RCC 7860 (cell line): ENCODE results near the gene ATP8A2.

Source experiments
- DNase-seq: peaks from one replicate; pipeline ENCODE4 v3.0.0-alpha.2; 2015; ENCODE audit warnings: low spot score
- FAIRE-seq: peaks from 2 replicates; lab custom pipeline; 2012; peaks lifted over from hg19 to GRCh38; lab: Jason Lieb, UNC

ATP8A2 gene

GRCh38 chr13:25979371-25979770 is 607.6 kb downstream of the ATP8A2 start:
- FAIRE-seq (no peak), DNase-seq (no peak)

DNA sequence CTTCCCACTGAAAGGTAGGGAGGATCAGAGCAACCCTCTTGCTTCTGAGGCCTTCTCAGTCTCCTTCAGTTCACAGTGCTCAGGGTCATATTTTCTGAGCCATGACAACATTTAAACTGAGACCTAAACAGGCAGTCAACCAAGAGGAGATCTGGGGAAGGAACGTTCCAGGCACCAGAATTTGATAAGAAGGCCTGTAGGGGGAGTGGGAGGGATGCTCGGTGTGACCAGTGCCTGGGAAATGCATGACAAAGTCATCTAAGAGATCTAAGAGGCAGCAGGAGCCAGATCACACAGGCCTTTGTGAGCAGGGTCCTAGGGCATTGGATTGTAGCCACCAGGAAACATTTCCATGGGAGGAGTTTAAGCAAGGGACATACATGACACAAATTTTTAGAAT is 608.5 kb downstream of the ATP8A2 start:
- no peak for DNase-seq
- no peak for FAIRE-seq

GRCh38 chr13:25981060-25981459 is 609.3 kb downstream of the ATP8A2 start:
- no peak for FAIRE-seq
- DNase-seq = no peak

DNA sequence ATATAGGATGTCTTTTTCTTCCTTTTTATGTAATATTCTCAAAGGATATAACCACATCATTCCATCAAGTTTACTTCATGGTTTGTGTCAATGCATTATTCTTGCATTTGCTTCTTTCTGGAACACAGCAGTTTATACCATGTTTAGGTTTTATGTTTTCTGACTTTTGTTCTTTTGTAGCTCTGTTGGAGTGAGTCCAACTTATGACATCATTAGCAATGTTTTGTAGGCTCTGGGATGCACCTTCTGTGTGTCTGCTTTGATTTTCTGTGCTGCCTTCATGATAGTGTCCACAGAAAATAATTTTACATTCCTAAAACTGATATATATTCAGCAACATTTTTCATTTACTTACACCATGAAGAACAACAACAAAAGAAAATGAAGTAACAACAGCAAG is 611.1 kb downstream of the ATP8A2 start:
- DNase-seq (no peak), FAIRE-seq (no peak)

- DNase-seq = no peak
- FAIRE-seq = no peak
Measured at GRCh38 chr13:25987987-25988386, 616.2 kb downstream of the ATP8A2 start.

DNA sequence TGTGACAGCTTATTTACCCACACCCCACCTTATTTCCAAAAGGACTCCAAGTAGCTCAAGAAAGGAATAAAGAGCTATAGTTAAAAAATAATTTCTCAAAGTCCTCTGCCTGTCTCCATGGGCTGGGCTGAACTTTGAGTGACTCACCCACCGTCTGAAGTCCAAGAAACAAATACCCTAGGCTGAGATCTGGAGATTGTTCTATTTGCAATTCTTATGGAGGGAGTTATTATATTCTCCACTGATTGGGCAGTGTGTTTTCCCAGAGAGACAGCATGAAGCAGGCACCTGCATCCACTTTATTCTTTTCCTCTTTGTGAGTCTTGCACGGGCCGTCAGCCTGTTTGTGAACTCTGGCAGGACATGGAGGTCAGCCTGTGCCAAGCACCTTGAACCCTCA is 616.9 kb downstream of the ATP8A2 start:
- DNase-seq (no peak), FAIRE-seq (no peak)

DNA sequence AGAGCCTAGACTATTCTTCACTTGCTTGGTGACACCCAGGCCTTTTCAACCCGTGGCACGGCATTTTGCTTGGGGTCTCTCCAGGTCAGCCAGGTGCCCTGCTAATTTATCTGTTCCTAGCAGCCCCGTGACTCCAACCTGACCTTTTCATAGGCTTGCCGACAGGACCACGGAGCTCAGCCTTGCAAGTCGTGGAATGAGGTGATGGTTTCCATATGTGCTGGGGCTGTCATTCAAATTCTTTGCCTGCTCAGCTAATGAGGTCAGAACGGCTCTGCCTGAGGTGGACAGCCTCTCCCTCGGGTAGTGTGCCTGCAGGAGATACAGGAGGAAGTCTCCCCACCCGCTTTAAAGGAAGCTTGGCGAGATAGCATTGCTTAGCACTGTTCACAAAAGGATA is 619.0 kb downstream of the ATP8A2 start:
- no peak for DNase-seq
- FAIRE-seq = no peak

DNA sequence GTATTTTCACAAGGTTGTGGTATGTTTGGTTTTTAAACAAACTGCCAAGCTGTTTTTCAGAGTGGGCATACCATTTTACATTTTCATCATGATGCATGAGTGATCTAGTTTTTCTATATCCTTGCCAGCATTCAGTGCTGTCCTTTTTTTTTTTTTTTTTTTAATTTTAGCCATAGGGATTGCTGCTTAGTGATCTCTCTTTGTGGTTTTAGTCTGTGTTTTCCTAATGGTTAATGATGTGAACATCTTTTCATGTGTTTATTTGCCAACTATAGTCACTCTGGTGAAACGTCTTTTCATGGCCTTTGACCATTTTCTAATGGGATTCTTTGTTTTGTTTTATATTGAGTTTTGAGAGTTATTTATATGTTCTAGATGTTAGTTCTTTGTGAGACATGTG is 620.3 kb downstream of the ATP8A2 start:
- DNase-seq = peak; percentile 13

GRCh38 chr13:26007261-26008125 is 635.7 kb downstream of the ATP8A2 start:
- FAIRE-seq = no peak
- peak; percentile 11 for DNase-seq

More for the DNA sequence above, 620.3 kb downstream of the ATP8A2 start:
- FAIRE-seq = peak; percentile 45

DNA sequence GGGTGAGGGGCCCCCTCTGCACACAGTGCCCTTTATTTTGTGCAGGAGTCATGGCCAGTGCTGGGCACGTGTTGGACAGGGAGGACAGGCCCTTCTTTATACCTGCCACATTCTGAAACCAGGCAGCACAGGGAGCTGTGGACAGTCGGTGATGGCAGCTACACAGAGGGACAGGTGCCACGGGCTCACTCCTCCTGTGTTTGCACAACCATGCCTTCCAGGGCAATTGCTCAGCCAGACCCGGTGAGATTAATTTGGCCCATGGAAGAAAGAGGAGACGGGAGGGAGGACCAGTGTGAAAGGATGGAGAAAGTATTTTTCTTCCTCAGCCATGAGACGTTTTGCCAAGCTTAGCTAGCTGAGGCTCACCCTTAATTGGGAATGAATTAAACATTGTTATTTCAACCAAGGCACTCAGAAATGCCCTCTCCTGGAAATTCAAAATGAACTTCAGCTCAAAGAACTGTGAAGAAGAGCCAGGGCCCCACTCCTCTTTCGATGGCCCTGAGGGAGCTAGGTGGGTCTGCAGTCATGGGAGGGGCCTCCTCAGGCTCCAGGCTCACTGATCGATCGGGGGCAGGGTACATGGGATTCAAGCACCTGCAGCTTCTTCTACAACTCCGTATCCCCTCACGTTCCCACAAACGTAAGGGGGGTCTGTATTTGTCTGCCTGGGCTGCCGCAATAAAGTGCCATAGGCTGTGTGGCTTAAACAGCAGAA is 638.9 kb downstream of the ATP8A2 start:
- FAIRE-seq (no peak), DNase-seq (no peak)

- FAIRE-seq (no peak), DNase-seq (no peak)
Measured at GRCh38 chr13:26011208-26011573, 639.4 kb downstream of the ATP8A2 start.

DNA sequence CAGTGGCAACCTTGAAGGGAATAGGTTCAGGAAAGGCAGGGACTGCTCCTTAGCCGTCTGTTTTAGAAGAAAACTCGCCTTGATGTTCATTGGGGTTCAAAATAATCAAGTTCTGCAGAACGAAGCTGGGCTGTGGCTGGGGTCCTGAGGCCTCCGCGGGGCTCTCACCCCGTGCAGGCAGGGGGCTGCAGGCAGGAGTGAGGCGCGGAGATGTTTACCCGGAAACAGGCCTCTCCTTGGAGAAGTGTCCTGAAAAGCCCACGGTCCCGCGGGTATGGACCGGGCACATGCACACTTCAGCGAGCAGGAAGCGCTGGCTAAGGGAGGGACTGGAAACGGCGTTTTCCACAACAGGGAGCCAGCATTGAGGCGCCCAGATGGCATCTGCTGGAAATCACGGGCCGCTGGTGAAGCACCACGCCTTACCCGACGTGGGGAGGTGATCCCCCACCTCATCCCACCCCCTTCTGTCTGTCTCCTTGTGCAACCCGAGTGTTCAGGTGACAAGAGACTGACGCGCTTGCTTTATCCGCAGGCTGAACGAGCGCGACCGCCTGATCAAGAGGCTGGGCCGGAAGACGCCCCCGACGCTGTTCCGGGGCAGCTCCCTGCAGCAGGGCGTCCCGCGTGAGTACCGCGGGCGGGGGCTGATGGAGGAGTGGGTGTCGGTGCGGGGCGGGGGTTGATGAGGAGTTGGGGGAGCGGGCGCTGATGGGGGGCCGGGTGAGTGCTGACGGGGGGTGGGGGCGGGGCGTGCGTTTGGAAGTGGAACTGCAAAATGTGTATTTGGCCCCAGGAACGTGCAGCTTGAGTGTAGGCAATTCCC is 640.4 kb downstream of the ATP8A2 start:
- DNase-seq (no peak), FAIRE-seq (no peak)

- DNase-seq (no peak), FAIRE-seq (no peak)
Measured at GRCh38 chr13:26012995-26013394, 641.2 kb downstream of the ATP8A2 start.

DNA sequence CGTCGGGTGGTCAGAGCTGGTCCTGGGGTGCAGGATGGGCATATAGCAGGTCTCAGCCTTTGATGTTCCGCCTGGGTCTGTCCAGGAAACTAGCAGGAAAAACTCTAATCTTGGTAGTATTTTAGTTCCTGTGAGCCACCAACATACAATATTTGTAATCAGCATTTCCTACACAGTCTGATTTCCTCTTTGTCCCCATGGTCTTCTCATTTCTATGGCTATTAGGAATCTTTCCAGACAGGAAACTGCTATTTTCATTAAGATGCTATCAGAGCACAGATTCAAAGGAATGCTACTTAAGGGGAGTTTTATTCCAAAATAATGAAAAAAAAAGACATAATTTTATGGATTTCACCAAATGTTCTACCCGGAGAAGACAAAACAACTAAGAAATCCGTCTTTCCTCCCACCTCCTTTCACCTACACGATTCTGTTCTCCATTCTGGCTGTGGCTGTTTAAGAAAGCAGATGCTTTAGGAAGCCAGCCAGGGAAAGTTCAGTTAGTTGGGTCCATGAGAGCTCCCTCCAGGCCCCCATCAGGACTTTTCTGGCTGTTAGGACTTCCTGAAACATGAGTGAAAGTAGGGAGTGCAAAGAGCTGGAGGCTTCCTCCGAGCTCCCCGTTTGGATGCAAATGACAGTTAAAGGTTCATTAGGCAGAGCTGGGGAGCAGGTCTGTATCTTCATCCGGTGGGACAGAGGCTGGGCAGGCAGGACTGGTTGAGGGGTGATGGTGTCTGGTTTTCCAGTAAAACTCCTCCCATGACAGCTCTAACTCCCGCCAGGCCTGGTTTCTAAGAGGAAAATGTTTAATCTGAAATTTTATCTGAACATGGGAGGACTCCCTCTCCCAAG is 643.7 kb downstream of the ATP8A2 start:
- FAIRE-seq (no peak), DNase-seq (no peak)

DNA sequence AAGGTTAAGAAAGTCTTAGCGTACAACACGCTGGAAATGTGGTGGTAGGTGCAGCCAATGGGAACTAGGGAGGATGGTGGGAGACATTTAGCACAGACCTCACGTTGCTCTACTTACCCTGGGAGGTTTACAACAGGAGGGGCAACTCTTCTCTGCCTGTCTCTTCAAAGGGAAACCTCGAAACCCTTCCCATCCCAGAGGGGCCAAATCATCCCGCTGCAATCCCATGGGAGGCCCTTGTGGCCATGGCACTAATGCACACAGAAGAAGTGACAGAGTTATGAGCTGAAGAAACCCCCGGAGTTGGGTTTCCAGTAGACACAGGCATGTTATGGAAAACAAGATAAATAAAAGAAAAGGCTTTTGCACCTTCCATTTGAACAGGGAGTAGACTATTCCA is 644.4 kb downstream of the ATP8A2 start:
- no peak for FAIRE-seq
- no peak for DNase-seq

DNA sequence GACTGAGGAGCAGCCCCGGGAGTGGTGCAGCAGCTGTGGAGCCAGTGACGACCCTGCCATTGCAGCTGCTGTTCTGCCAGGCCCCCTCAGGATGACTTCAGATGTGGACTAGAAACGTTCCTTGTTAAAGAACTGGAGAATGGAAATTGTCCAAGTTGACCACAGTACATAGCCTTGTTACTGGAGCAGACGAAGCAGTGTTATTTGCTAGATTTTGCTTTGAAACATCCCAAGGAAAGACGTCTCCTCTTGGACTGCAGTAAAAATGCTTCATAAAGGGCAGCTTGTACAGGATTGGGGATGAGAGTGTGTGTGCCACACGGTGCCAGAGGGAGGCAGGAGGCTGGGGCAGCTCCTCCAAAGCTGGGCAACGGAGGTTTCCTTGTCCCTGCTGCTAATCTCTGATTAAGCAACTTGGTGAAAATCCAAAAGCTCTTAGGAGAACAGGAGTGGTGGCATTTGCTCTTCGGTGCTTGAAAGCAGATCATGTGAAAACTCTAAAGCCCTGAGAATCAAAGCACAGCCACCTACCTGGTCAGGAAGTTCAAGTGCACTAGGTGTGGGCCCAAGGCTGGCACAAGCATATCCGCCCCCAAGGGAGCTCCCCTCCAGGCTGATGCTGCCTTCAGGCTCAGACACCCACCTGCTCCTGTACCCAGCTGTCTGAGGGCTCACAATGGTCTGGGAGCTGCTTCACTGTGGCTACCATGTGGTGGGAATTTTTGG is 645.6 kb downstream of the ATP8A2 start:
- DNase-seq = no peak
- no peak for FAIRE-seq

- peak; percentile 18 for DNase-seq
- FAIRE-seq = no peak
Measured at GRCh38 chr13:26017932-26018665, 646.3 kb downstream of the ATP8A2 start.

- FAIRE-seq (no peak), DNase-seq (no peak)
Measured at GRCh38 chr13:26019251-26019650, 647.5 kb downstream of the ATP8A2 start.
